HL-60/S4 treated with phorbol 12-myristate 13-acetate at 8.2 ng/mL for 4 days and 3 days (cell line): ENCODE results near the gene TMC7.

Source experiments
- in situ Hi-C: fragments of 300-500 bp; cut with MboI; formaldehyde crosslinking; loops from 2 replicates; pipeline ENCODE4 v1.15.0; 2022; ENCODE audit warnings: low sequenced_read_pairs

Gene TMC7

GRCh38 chr16:19021747-19022146, 38.0 kb downstream of the TMC7 start:
- in situ Hi-C loops, result no loop called here

- in situ Hi-C loops, result no loop called here
Measured at GRCh38 chr16:19027416-19027815, 43.7 kb downstream of the TMC7 start.

- in situ Hi-C loops, result no loop called here
Measured at GRCh38 chr16:19029980-19030379, 46.2 kb downstream of the TMC7 start.

GRCh38 chr16:19031738-19032137, 48.0 kb downstream of the TMC7 start:
- in situ Hi-C loops, result no loop called here

GRCh38 chr16:19033761-19034160, 50.0 kb downstream of the TMC7 start:
- in situ Hi-C loops, result no loop called here

GRCh38 chr16:19040400-19040799, 56.7 kb downstream of the TMC7 start:
- in situ Hi-C loops, result no loop called here

- in situ Hi-C loops, result no loop called here
Measured at GRCh38 chr16:19044769-19045168, 61.0 kb downstream of the TMC7 start.

- in situ Hi-C loops, result no loop called here
Measured at GRCh38 chr16:19046062-19046461, 62.3 kb downstream of the TMC7 start.

- in situ Hi-C loops, result no loop called here
Measured at GRCh38 chr16:19062706-19063105, 79.0 kb downstream of the TMC7 start.

GRCh38 chr16:19066988-19067348, 83.2 kb downstream of the TMC7 start:
- in situ Hi-C loops, result no loop called here

- in situ Hi-C loops, result no loop called here
Measured at GRCh38 chr16:19067349-19068236, 83.9 kb downstream of the TMC7 start, which contains the start of gene COQ7. COQ7 (plus strand) TSS chr16:19067614; CDS start chr16:19067665, 51 bp downstream.

GRCh38 chr16:19068237-19068815, 84.6 kb downstream of the TMC7 start:
- in situ Hi-C loops, result no loop called here

- in situ Hi-C loops, result no loop called here
Measured at GRCh38 chr16:19071811-19072777, 88.4 kb downstream of the TMC7 start.

- in situ Hi-C loops, result no loop called here
Measured at GRCh38 chr16:19073344-19073743, 89.6 kb downstream of the TMC7 start.

GRCh38 chr16:19073863-19074262, 90.1 kb downstream of the TMC7 start:
- in situ Hi-C loops, result no loop called here

GRCh38 chr16:19075511-19075910, 91.8 kb downstream of the TMC7 start:
- in situ Hi-C loops, result loop anchor here (5.0 to 25.0 kb wide), 2 partner anchors 302 to 437 kb away; partner anchors contain the start of genes CCP110 and GDE1

GRCh38 chr16:19077879-19078278, 94.1 kb downstream of the TMC7 start:
- in situ Hi-C loops, result loop anchor here (5.0 to 25.0 kb wide), 2 partner anchors 299 to 434 kb away; partner anchors contain the start of genes CCP110 and GDE1

GRCh38 chr16:19083670-19084069, 99.9 kb downstream of the TMC7 start:
- in situ Hi-C loops, result loop anchor here (25.0 kb wide), 1 partner anchor 429 kb away; the partner anchor contains the start of genes CCP110 and GDE1

GRCh38 chr16:19084139-19084538, 100.4 kb downstream of the TMC7 start:
- in situ Hi-C loops, result loop anchor here (25.0 kb wide), 1 partner anchor 428 kb away; the partner anchor contains the start of genes CCP110 and GDE1

GRCh38 chr16:19084879-19085278, 101.1 kb downstream of the TMC7 start:
- in situ Hi-C loops, result loop anchor here (25.0 kb wide), 1 partner anchor 427 kb away; the partner anchor contains the start of genes CCP110 and GDE1
